IMR-90 (cell line): ENCODE data around the gene RAD23B. TPM values are rescaled to one million over a fixed set of nuclear protein-coding genes. Genes with fewer than 3 reads are reported as not detected.

Source experiments
- ATAC-seq: fragments of 200-7000 bp; cut with Tn5 transposase; 2 replicates; pipeline ENCODE4 v1.9.1; 2020; ENCODE audit warnings: low read depth, mild to moderate bottlenecking, moderate library complexity
- BruUV-seq: library from RNA; stranded (reverse); fragments of 400-500 nt; replicated peaks from 2 replicates; lab custom pipeline; 2021; lab: Mats Ljungman, UMichigan
- CTCF ChIA-PET: fragments of 300-600 bp; formaldehyde crosslinking; extraction: SDS; loops from one replicate; lab custom pipeline; 2021; ENCODE audit warnings: antibody characterized with exemption; lab: Yijun Ruan, JAX
- POLR2A ChIA-PET: fragments of 300-600 bp; sonication (Branson Sonifier 250); formaldehyde crosslinking; loops from one replicate; lab custom pipeline; 2022; ENCODE audit warnings: antibody characterized with exemption; ENCODE audit not compliant: unreplicated experiment; lab: Charles Lee
- DNase-seq: peaks from one replicate; pipeline ENCODE4 v3.0.0; 2013
- H2AFZ ChIP-seq: replicated peaks from 2 replicates; pipeline ENCODE3; 2013; ENCODE audit warnings: low read length, mild to moderate bottlenecking; ENCODE audit not compliant: poor library complexity
- H2AK5ac ChIP-seq: 2 replicates; pipeline ENCODE4 v1.6.1; 2013; ENCODE audit warnings: low read depth, low read length, inconsistent platforms
- H2AK9ac ChIP-seq: replicated peaks from 2 replicates; pipeline ENCODE3; 2013; ENCODE audit warnings: mild to moderate bottlenecking, low read depth, low read length, moderate library complexity; ENCODE audit not compliant: poor library complexity
- H2BK120ac ChIP-seq: 2 replicates; pipeline ENCODE4 v1.6.1; 2013; ENCODE audit warnings: low read depth, low read length, inconsistent platforms
- H2BK15ac ChIP-seq: 3 replicates; pipeline ENCODE4 v1.6.1; 2013; ENCODE audit warnings: low read depth, low read length, inconsistent platforms
- H2BK20ac ChIP-seq: 2 replicates; pipeline ENCODE4 v1.6.1; 2013; ENCODE audit warnings: low read depth, mild to moderate bottlenecking, inconsistent platforms, low read length, moderate library complexity
- H2BK5ac ChIP-seq: 2 replicates; pipeline ENCODE4 v1.6.1; 2013; ENCODE audit warnings: mild to moderate bottlenecking, low read depth, low read length, inconsistent platforms; ENCODE audit not compliant: poor library complexity, severe bottlenecking
- H3K14ac ChIP-seq: replicated peaks from 2 replicates; pipeline ENCODE4 v1.6.1; 2013; ENCODE audit warnings: low read depth, low read length, inconsistent platforms
- H3K18ac ChIP-seq: 2 replicates; pipeline ENCODE4 v1.6.1; 2013; ENCODE audit warnings: low read depth, low read length, control low read depth
- H3K23ac ChIP-seq: 2 replicates; pipeline ENCODE4 v1.6.1; 2013; ENCODE audit warnings: low read depth, low read length, inconsistent platforms
- H3K27ac ChIP-seq: 2 replicates; pipeline ENCODE4 v1.5.1; 2013; ENCODE audit warnings: mild to moderate bottlenecking, control low read depth, low read length; ENCODE audit not compliant: insufficient read depth
- H3K27me3 ChIP-seq: 2 replicates; pipeline ENCODE4 v1.6.1; 2013; ENCODE audit warnings: low read length; ENCODE audit not compliant: control insufficient read depth, insufficient read depth
- H3K36me3 ChIP-seq: 2 replicates; pipeline ENCODE4 v1.6.1; 2013; ENCODE audit warnings: low read length, mixed read lengths; ENCODE audit not compliant: control insufficient read depth, insufficient read depth
- H3K4ac ChIP-seq: 2 replicates; pipeline ENCODE4 v1.6.1; 2013; ENCODE audit warnings: low read depth, low read length, inconsistent platforms
- H3K4me1 ChIP-seq: 2 replicates; pipeline ENCODE4 v1.6.1; 2013; ENCODE audit warnings: low read length, mixed read lengths; ENCODE audit not compliant: control insufficient read depth, insufficient read depth
- H3K4me2 ChIP-seq: 2 replicates; pipeline ENCODE4 v1.6.1; 2013; ENCODE audit warnings: low read depth, mild to moderate bottlenecking, control low read depth, low read length, moderate library complexity
- H3K4me3 ChIP-seq: 2 replicates; pipeline ENCODE4 v1.5.1; 2013; ENCODE audit warnings: low read depth, mild to moderate bottlenecking, control low read depth, low read length, moderate library complexity; ENCODE audit not compliant: insufficient read depth
- H3K56ac ChIP-seq: 2 replicates; pipeline ENCODE4 v1.6.1; 2013; ENCODE audit warnings: low read length, inconsistent platforms; ENCODE audit not compliant: insufficient read depth; ENCODE audit errors: extremely low read depth
- H3K79me1 ChIP-seq, 2 experiments: 2 replicates each; pipeline ENCODE4 v1.6.1; 2013; ENCODE audit warnings: low read length in 2 of 2, inconsistent platforms in 1 of 2, low read depth in 1 of 2
- H3K9ac ChIP-seq: 2 replicates; pipeline ENCODE4 v1.6.1; 2013; ENCODE audit warnings: low read depth, low read length, control low read depth
- H3K9me1 ChIP-seq: 2 replicates; pipeline ENCODE4 v1.6.1; 2013; ENCODE audit warnings: low read length, inconsistent platforms; ENCODE audit not compliant: insufficient read depth
- H3K9me3 ChIP-seq: 2 replicates; pipeline ENCODE4 v1.6.1; 2013; ENCODE audit warnings: low read length; ENCODE audit not compliant: control insufficient read depth, insufficient read depth
- H4K20me1 ChIP-seq: 2 replicates; pipeline ENCODE4 v1.6.1; 2013; ENCODE audit warnings: low read length, inconsistent platforms; ENCODE audit not compliant: insufficient read depth
- H4K5ac ChIP-seq: 2 replicates; pipeline ENCODE4 v1.6.1; 2013; ENCODE audit warnings: mild to moderate bottlenecking, low read depth, low read length, control low read depth
- H4K8ac ChIP-seq, 2 experiments: 2 replicates each; pipeline ENCODE4 v1.6.1; 2013; ENCODE audit warnings: low read depth in 2 of 2, low read length in 2 of 2, control low read depth in 1 of 2, inconsistent platforms in 1 of 2
- H4K91ac ChIP-seq: 2 replicates; pipeline ENCODE4 v1.6.1; 2013; ENCODE audit warnings: low read depth, low read length, inconsistent platforms; ENCODE audit not compliant: insufficient read depth
- BHLHE40 ChIP-seq: fragments of 150-350 bp; IDR thresholded peaks from 2 replicates; pipeline ENCODE4 v1.6.1; 2016; ENCODE audit warnings: mild to moderate bottlenecking, low read depth, low read length
- CEBPB ChIP-seq: IDR thresholded peaks from 2 replicates; pipeline ENCODE4 v1.6.1; 2012; ENCODE audit warnings: low read depth, low read length, improper control_type of control experiment
- CHD1 ChIP-seq: IDR thresholded peaks from 2 replicates; pipeline ENCODE4 v1.6.1; 2012; ENCODE audit warnings: low read depth, low read length, improper control_type of control experiment
- CTCF ChIP-seq: conservative IDR thresholded peaks from 2 replicates; pipeline ENCODE4 v1.5.1; 2012; ENCODE audit warnings: mild to moderate bottlenecking, low read depth, low read length, improper control_type of control experiment
- ELK1 ChIP-seq: fragments of 150-350 bp; IDR thresholded peaks from 2 replicates; pipeline ENCODE4 v1.6.1; 2016; ENCODE audit warnings: low read depth, mild to moderate bottlenecking, low read length, moderate library complexity, borderline replicate concordance
- FOS ChIP-seq: fragments of 150-350 bp; IDR thresholded peaks from 2 replicates; pipeline ENCODE4 v1.6.1; 2016; ENCODE audit warnings: low read depth, low read length
- MAFK ChIP-seq: IDR thresholded peaks from 2 replicates; pipeline ENCODE4 v1.6.1; 2012; ENCODE audit warnings: low read depth, low read length, improper control_type of control experiment
- MAZ ChIP-seq: IDR thresholded peaks from 2 replicates; pipeline ENCODE4 v1.6.1; 2012; ENCODE audit warnings: low read depth, mild to moderate bottlenecking, low read length, improper control_type of control experiment, moderate library complexity, borderline replicate concordance
- MXI1 ChIP-seq: IDR thresholded peaks from 2 replicates; pipeline ENCODE4 v1.6.1; 2012; ENCODE audit warnings: low read depth, mild to moderate bottlenecking, low read length, moderate library complexity, borderline replicate concordance
- NFE2L2 ChIP-seq: fragments of 150-350 bp; IDR thresholded peaks from 2 replicates; pipeline ENCODE4 v1.6.1; 2016; ENCODE audit warnings: low read depth, mild to moderate bottlenecking, low read length
- POLR2A ChIP-seq: IDR thresholded peaks from 2 replicates; pipeline ENCODE4 v1.6.1; 2012; ENCODE audit warnings: mild to moderate bottlenecking, low read depth, low read length
- RAD21 ChIP-seq: IDR thresholded peaks from 2 replicates; pipeline ENCODE4 v1.6.1; 2012; ENCODE audit warnings: low read length, improper control_type of control experiment
- RCOR1 ChIP-seq: IDR thresholded peaks from 2 replicates; pipeline ENCODE4 v1.6.1; 2012; ENCODE audit warnings: mild to moderate bottlenecking, low read length, improper control_type of control experiment; ENCODE audit not compliant: insufficient replicate concordance
- RFX5 ChIP-seq: IDR thresholded peaks from 2 replicates; pipeline ENCODE4 v1.8.0; 2012; ENCODE audit warnings: low read depth, mild to moderate bottlenecking, low read length, moderate library complexity
- SMC3 ChIP-seq: fragments of 150-350 bp; IDR thresholded peaks from 2 replicates; pipeline ENCODE4 v1.6.1; 2016; ENCODE audit warnings: low read depth, mild to moderate bottlenecking, antibody characterized with exemption, low read length, moderate library complexity
- USF2 ChIP-seq: fragments of 150-350 bp; IDR thresholded peaks from 2 replicates; pipeline ENCODE4 v1.6.1; 2017; ENCODE audit warnings: mild to moderate bottlenecking, antibody characterized with exemption, low read length, low read depth
- WGBS, 2 experiments: methylation state at CpG; one replicate each; pipeline versions ENCODE4 v1.1.5 to v1.1.7; 2013; ENCODE audit warnings: missing lambda C conversion rate in 2 of 2; ENCODE audit not compliant: insufficient read length in 1 of 2; ENCODE audit errors: extremely low coverage in 2 of 2; 5-methylcytosine and 5-hydroxymethylcytosine counted together
- dilution Hi-C: fragments of 300-500 bp; cut with HindIII; formaldehyde crosslinking; loops from one replicate; pipeline ENCODE4 v1.14.3; 2018; ENCODE audit warnings: low sequenced_read_pairs; ENCODE audit not compliant: unreplicated experiment
- in situ Hi-C: fragments of 300-500 bp; cut with MboI; formaldehyde crosslinking; loops from 3 replicates; pipeline ENCODE4 v1.14.3; 2019; ENCODE audit warnings: low sequenced_read_pairs, inconsistent platforms, mixed read lengths
- intact Hi-C: fragments of 100-400 bp; cut with micrococcal nuclease; formaldehyde crosslinking; loops from 2 replicates; pipeline ENCODE4 v1.10.0; 2022
- polyA plus RNA-seq, 3 experiments: library from polyadenylated mRNA; depleted of rRNA; stranded (reverse); fragments of >200 nt; gene quantifications; 2 replicates each; pipeline ENCODE4 v1.2.3, GENCODE V29; 2012; ENCODE audit warnings: low replicate concordance in 1 of 3
- total RNA-seq: library from RNA; depleted of rRNA; stranded (reverse); fragments of >200 nt; gene quantifications from 2 replicates; pipeline ENCODE4 v1.2.3, GENCODE V29; 2012

RAD23B gene
- total and polyA plus RNA-seq, 2 of the 4 experiments (the other 2 are of a cell fraction) = 126 to 148 TPM

DNA sequence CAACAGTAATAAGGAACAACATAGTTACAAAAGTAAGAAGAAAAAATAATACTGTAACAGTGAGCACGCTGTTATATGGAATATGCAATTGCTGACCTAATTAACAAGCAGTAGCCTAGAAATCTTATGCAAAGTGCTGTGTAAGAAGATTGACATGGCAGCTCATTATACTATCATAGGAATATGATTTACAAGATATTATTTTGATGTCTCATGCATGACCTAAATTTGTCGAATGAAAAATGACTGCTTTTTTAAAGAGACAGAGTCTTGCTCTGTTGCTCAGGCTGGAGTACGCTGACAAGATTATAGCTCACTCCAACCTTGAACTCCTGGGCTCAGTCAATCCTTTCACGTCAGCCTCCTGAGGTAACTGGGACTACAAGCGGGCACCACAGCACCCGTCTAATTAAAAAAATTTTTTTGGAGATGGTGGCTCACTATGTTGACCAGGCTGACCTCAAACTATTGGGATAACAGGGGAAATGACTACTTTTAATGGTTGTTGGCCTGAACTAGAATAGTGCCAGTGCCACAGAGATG, 10.5 kb downstream of the RAD23B start:
- Histone ChIP-seq H2AFZ (no peak overlapping the region), H3K36me3 (peaks cover 2% of the 10 kb centered on the region; the same call in 1 of the 2 replicates), H3K56ac (no peak overlapping the region), H3K4ac (no peak overlapping the region), H3K23ac (no peak overlapping the region), H4K20me1 (peaks cover 97% of the 10 kb centered on the region), H2BK5ac (no peak overlapping the region), H3K9me3 (no peaks in the 10 kb centered on the region), H2BK120ac (no peak overlapping the region), H3K18ac (no peak overlapping the region), H2BK20ac (no peak overlapping the region), H4K8ac (no peak overlapping the region), H3K9me1 (peaks cover 21% of the 10 kb centered on the region), H3K4me1 (peaks cover 12% of the 10 kb centered on the region), H3K27ac (no peak overlapping the region), H3K4me3 (no peak overlapping the region), H3K4me2 (no peak overlapping the region), H3K9ac (no peak overlapping the region), H3K14ac (no peak overlapping the region), H4K91ac (no peak overlapping the region), H3K79me1 (peaks cover 0 to 31% of the 10 kb centered on the region in 2 experiments; a peak in 2 of 4 replicates), H4K5ac (no peak overlapping the region), H2AK9ac (no peak overlapping the region), H2AK5ac (no peak overlapping the region), H2BK15ac (no peak overlapping the region), H3K27me3 (no peaks in the 10 kb centered on the region)
- TF ChIP-seq ELK1 (no peak), MAFK (no peak), NFE2L2 (no peak), CHD1 (no peak), RFX5 (no peak), USF2 (no peak), RAD21 (no peak), FOS (no peak), POLR2A (no peak), CEBPB (no peak), BHLHE40 (no peak), SMC3 (no peak), MAZ (no peak), RCOR1 (no peak), CTCF (no peak), MXI1 (no peak)
- DNase-seq = no peak
- WGBS, 2 experiments = 86% methylated on average over 1 of the region's 6 CpGs; no CpG with 5 or more reads in 1 of the 2 experiments
- no TSS peak for BruUV-seq
- no peak for ATAC-seq
- intact Hi-C loops (no loop called here), dilution Hi-C loops (no loop called here), in situ Hi-C loops (loop anchor here (25.0 kb wide), 1 partner anchor 406 kb away; no protein-coding TSS in a partner anchor)
- ChIA-PET POLR2A (no interaction called here), CTCF (no interaction called here)
